ENCODE results near the gene CNTNAP2.

- TF ChIP-seq PKNOX1 (IDR thresholded peaks at IDR 0.05) (no peak), SP1 (IDR thresholded peaks at IDR 0.05) (no peak), NFRKB (IDR thresholded peaks at IDR 0.05) (no peak), BHLHE40 (IDR thresholded peaks at IDR 0.05; ENCODE audit: borderline replicate concordance) (no peak), SUZ12 (IDR thresholded peaks at IDR 0.05) (no peak), FOXK2 (IDR thresholded peaks at IDR 0.05) (no peak), FOXA1 (IDR thresholded peaks at IDR 0.05) (no peak), ARNT (IDR thresholded peaks at IDR 0.05) (no peak), CTBP1 (IDR thresholded peaks at IDR 0.05; ENCODE audit: borderline replicate concordance) (no peak)
These were observed 839.7 kb downstream of the CNTNAP2 start for GRCh38 chr7:146956321-146956720.
